HL-60 (cell line): Measurements from ENCODE around the gene GALNT3.

Experiments
- DNase-seq, 2 experiments: peaks; one replicate each; pipeline ENCODE4 v3.0.0-alpha.2; 2010 to 2020; ENCODE audit warnings: low read depth in 1 of 2, low spot score in 1 of 2
- H3K27ac ChIP-seq: fragments of 250-450 bp; sonication (Bioruptor Pico); replicated peaks from 2 replicates; pipeline ENCODE4 v1.5.1; 2020; ENCODE audit warnings: mild to moderate bottlenecking, moderate library complexity
- H3K27me3 ChIP-seq: fragments of 250-450 bp; sonication (Bioruptor Pico); 2 replicates; pipeline ENCODE4 v1.5.1; 2021; ENCODE audit warnings: mild to moderate bottlenecking, moderate library complexity; ENCODE audit not compliant: insufficient read depth, poor library complexity, severe bottlenecking
- H3K4me3 ChIP-seq: replicated peaks from 2 replicates; pipeline ENCODE4 v1.5.1; 2011; ENCODE audit warnings: mild to moderate bottlenecking, control low read depth, low read length; ENCODE audit not compliant: insufficient read depth
- GABPA ChIP-seq: IDR thresholded peaks from 2 replicates; pipeline ENCODE4 v1.6.1; 2012; ENCODE audit warnings: low read depth
- POLR2AphosphoS5 ChIP-seq: IDR thresholded peaks from 2 replicates; pipeline ENCODE4 v1.6.1; 2012; ENCODE audit warnings: low read depth
- SPI1 ChIP-seq: IDR thresholded peaks from 2 replicates; pipeline ENCODE4 v1.6.1; 2012; ENCODE audit warnings: low read depth, mild to moderate bottlenecking, borderline replicate concordance
- TF ChIP-seq, protein P1 (sequence below): IDR thresholded peaks from one replicate; pipeline ENCODE4 v1.5.1; 2011; ENCODE audit warnings: low read length, control low read depth, inconsistent platforms; ENCODE audit not compliant: insufficient read depth
- TF ChIP-seq, protein P2 (sequence below): IDR thresholded peaks from 2 replicates; pipeline ENCODE4 v1.6.1; 2012; ENCODE audit warnings: low read depth; ENCODE audit not compliant: insufficient replicate concordance

The GALNT3 gene

DNA sequence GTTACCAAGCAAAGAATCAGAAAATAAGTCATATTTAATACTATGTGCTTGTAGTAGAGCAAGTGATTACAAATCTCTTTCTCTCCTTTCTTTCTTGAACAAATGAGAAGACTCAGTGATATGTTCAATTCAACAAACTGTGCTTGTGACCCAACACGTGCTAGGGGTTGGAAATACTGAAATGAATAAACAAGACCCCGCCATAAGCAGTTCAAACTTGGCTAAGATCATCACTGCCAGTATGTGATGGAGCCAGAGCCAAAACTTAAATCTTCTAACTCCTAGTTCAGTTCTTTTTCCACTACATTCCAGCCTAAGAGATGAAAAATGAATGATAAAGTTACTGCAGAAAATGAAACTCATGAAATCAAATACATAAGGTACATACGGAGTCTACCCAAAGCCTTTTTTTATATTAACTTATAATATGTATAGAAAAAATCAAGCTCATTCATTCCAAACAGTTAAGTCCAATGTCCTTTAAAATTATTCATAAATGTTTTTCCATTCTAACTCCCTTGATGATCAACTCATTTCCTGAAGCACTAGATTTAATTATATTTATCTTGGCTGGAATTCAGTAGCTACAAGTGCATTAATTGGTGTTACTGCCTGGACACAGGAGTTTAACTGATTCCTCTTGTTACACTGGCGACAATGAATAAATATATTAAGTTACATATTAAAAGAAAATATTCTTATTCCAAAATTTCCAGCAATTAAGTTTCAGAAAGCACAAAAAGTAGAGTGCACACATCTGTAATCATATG, 36.0 kb downstream of the GALNT3 start:
- TF ChIP-seq POLR2AphosphoS5 (no peak), GABPA (no peak), SPI1 (no peak)
- TF ChIP-seq, protein P1, sequence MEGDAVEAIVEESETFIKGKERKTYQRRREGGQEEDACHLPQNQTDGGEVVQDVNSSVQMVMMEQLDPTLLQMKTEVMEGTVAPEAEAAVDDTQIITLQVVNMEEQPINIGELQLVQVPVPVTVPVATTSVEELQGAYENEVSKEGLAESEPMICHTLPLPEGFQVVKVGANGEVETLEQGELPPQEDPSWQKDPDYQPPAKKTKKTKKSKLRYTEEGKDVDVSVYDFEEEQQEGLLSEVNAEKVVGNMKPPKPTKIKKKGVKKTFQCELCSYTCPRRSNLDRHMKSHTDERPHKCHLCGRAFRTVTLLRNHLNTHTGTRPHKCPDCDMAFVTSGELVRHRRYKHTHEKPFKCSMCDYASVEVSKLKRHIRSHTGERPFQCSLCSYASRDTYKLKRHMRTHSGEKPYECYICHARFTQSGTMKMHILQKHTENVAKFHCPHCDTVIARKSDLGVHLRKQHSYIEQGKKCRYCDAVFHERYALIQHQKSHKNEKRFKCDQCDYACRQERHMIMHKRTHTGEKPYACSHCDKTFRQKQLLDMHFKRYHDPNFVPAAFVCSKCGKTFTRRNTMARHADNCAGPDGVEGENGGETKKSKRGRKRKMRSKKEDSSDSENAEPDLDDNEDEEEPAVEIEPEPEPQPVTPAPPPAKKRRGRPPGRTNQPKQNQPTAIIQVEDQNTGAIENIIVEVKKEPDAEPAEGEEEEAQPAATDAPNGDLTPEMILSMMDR = no peak
- TF ChIP-seq, protein P2, sequence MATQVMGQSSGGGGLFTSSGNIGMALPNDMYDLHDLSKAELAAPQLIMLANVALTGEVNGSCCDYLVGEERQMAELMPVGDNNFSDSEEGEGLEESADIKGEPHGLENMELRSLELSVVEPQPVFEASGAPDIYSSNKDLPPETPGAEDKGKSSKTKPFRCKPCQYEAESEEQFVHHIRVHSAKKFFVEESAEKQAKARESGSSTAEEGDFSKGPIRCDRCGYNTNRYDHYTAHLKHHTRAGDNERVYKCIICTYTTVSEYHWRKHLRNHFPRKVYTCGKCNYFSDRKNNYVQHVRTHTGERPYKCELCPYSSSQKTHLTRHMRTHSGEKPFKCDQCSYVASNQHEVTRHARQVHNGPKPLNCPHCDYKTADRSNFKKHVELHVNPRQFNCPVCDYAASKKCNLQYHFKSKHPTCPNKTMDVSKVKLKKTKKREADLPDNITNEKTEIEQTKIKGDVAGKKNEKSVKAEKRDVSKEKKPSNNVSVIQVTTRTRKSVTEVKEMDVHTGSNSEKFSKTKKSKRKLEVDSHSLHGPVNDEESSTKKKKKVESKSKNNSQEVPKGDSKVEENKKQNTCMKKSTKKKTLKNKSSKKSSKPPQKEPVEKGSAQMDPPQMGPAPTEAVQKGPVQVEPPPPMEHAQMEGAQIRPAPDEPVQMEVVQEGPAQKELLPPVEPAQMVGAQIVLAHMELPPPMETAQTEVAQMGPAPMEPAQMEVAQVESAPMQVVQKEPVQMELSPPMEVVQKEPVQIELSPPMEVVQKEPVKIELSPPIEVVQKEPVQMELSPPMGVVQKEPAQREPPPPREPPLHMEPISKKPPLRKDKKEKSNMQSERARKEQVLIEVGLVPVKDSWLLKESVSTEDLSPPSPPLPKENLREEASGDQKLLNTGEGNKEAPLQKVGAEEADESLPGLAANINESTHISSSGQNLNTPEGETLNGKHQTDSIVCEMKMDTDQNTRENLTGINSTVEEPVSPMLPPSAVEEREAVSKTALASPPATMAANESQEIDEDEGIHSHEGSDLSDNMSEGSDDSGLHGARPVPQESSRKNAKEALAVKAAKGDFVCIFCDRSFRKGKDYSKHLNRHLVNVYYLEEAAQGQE = no peak
- no peaks in the 10 kb centered on the region for H3K27me3 ChIP-seq
- no peak for DNase-seq

DNA sequence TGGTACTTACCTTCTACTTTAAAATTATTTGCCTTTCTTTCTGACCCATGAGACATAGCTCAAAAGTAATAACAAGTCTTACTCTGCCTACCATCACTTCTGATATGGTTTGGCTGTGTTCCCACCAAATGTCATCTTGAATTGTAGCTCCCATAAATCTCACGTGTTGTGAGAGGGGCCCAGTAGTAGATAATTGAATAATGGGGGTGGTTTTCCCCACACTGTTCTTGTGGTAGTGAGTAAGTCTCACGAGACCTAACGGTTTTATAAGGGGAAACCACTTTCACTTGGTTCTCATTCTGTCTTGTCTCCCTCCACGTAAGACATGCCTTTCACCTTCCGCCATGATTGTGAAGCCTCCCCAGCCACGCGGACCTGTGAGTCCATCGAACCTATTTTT, 47.5 kb downstream of the GALNT3 start:
- DNase-seq = no peak
- H3K4me3 ChIP-seq = no peak overlapping the region
- H3K27me3 ChIP-seq = no peaks in the 10 kb centered on the region
- H3K27ac ChIP-seq = no peak overlapping the region
- TF ChIP-seq, protein P1 = no peak
- TF ChIP-seq POLR2AphosphoS5 = no peak
- no peak for TF ChIP-seq SPI1
- TF ChIP-seq GABPA = no peak
- TF ChIP-seq, protein P2 = no peak

More for the DNA sequence above, 36.0 kb downstream of the GALNT3 start:
- Histone ChIP-seq H3K27ac (no peak overlapping the region), H3K4me3 (no peak overlapping the region)

DNA sequence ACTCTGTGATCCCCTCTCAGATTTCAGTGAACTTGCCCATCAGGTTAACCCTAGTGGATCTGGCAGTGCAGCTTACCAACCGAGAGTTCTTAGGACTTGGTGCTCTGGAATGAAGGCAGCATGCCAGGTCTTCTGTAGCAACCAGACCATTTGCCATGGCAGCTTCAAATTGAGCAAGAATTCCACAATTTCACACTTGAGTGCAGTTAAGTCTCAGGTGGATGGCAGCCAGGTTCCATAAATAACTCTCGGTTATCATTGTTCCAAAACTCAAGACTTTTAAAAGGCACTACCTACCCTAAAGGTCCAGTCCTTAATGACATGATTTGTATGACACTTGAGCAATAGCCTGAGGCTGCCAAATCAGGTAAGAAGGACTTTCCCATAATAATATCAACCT, 48.1 kb downstream of the GALNT3 start:
- no peak overlapping the region for H3K4me3 ChIP-seq
- no peak for DNase-seq
- no peak overlapping the region for H3K27ac ChIP-seq
- no peaks in the 10 kb centered on the region for H3K27me3 ChIP-seq
- TF ChIP-seq, protein P2 = no peak
- TF ChIP-seq POLR2AphosphoS5 (no peak), GABPA (no peak), SPI1 (no peak)
- TF ChIP-seq, protein P1 = no peak
